ENCODE measurements around the gene IFNAR2.

DNA sequence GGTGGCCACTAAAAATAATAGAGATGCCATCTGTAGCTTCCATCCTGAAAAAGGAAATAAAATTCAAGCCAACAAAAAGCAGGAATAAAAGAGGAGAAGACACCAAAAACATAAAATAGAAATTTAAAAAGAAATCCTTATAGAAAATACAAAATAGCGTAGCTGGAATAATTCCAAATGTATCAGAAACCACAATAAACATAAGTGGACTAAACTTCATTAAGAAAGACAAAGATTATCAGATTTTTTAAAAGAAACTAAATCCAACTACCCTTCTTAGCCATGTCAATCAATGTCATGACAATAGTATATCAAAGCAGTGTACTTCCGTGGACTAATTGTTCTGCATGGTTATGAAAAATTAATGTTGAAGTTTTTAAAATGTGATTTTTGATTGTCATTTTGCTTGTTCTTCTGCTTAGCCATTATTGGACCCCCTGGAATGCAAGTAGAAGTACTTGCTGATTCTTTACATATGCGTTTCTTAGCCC lies 49.6 kb downstream of the IFNAR2 start:
- no peak for TF ChIP-seq POLR2A (IDR thresholded peaks at IDR 0.05)
- TF ChIP-seq, protein P1, sequence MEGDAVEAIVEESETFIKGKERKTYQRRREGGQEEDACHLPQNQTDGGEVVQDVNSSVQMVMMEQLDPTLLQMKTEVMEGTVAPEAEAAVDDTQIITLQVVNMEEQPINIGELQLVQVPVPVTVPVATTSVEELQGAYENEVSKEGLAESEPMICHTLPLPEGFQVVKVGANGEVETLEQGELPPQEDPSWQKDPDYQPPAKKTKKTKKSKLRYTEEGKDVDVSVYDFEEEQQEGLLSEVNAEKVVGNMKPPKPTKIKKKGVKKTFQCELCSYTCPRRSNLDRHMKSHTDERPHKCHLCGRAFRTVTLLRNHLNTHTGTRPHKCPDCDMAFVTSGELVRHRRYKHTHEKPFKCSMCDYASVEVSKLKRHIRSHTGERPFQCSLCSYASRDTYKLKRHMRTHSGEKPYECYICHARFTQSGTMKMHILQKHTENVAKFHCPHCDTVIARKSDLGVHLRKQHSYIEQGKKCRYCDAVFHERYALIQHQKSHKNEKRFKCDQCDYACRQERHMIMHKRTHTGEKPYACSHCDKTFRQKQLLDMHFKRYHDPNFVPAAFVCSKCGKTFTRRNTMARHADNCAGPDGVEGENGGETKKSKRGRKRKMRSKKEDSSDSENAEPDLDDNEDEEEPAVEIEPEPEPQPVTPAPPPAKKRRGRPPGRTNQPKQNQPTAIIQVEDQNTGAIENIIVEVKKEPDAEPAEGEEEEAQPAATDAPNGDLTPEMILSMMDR (IDR thresholded peaks at IDR 0.05) = no peak

Data from Peyer's patch (tissue), 4 donors.